ENCODE measurements around the gene DMAC2L.

DNA sequence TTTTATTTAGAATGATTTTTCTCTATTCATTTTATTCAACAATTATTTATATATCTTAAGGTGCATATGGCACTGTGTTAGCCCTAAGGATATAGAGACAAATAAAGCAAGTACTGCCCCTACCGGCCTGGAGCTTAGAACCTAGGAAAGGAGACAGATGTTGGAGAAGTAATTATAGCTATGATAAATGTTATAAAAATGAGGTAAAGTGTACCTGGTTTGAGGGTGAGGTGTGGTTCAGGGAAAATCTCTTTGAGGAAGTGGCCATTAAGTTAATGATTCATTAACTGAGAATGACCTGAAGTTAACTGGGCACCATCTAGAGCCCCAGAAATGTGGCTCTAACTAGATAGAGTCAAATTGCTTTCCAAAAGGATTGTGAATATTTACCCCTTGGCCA lies 52.7 kb downstream of the DMAC2L start:
- TF ChIP-seq, protein P1, sequence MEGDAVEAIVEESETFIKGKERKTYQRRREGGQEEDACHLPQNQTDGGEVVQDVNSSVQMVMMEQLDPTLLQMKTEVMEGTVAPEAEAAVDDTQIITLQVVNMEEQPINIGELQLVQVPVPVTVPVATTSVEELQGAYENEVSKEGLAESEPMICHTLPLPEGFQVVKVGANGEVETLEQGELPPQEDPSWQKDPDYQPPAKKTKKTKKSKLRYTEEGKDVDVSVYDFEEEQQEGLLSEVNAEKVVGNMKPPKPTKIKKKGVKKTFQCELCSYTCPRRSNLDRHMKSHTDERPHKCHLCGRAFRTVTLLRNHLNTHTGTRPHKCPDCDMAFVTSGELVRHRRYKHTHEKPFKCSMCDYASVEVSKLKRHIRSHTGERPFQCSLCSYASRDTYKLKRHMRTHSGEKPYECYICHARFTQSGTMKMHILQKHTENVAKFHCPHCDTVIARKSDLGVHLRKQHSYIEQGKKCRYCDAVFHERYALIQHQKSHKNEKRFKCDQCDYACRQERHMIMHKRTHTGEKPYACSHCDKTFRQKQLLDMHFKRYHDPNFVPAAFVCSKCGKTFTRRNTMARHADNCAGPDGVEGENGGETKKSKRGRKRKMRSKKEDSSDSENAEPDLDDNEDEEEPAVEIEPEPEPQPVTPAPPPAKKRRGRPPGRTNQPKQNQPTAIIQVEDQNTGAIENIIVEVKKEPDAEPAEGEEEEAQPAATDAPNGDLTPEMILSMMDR (conservative IDR thresholded peaks at IDR 0.05; ENCODE audit: low read length) = no peak
- no peak for TF ChIP-seq EZH2phosphoT487 (IDR thresholded peaks at IDR 0.05; ENCODE audit: borderline replicate concordance)
